GM23248 (cell line): ENCODE measurements around the gene FAM124B. TPM values are rescaled to one million over a fixed set of nuclear protein-coding genes. Genes with fewer than 3 reads are reported as not detected.

Source experiments
- DNase-seq: peaks from one replicate; pipeline ENCODE4 v3.0.0-alpha.2; 2015
- H2AFZ ChIP-seq: fragments of 200-600 bp; sonication (generic); 2 replicates; pipeline ENCODE4 v1.6.1; 2016; ENCODE audit warnings: antibody characterized with exemption
- H3F3A ChIP-seq: fragments of 200-600 bp; sonication (generic); 2 replicates; pipeline ENCODE4 v1.6.1; 2016; ENCODE audit warnings: mild to moderate bottlenecking, antibody characterized with exemption, mixed run types; ENCODE audit not compliant: insufficient read depth
- H3K27ac ChIP-seq: fragments of 200-600 bp; sonication (generic); 2 replicates; pipeline ENCODE4 v1.5.1; 2016; ENCODE audit warnings: mild to moderate bottlenecking
- H3K27me3 ChIP-seq: fragments of 200-600 bp; sonication (generic); replicated peaks from 2 replicates; pipeline ENCODE4 v1.6.1; 2016; ENCODE audit warnings: mild to moderate bottlenecking; ENCODE audit not compliant: insufficient read depth
- H3K36me3 ChIP-seq: fragments of 200-600 bp; sonication (generic); 2 replicates; pipeline ENCODE4 v1.6.1; 2016; ENCODE audit warnings: low read depth, mild to moderate bottlenecking
- H3K4me1 ChIP-seq: fragments of 200-600 bp; sonication (generic); 2 replicates; pipeline ENCODE4 v1.6.1; 2016; ENCODE audit warnings: mild to moderate bottlenecking; ENCODE audit not compliant: insufficient read depth
- H3K4me2 ChIP-seq: fragments of 200-600 bp; sonication (generic); one replicate; pipeline ENCODE4 v1.6.1; 2016; ENCODE audit warnings: mild to moderate bottlenecking; ENCODE audit not compliant: unreplicated experiment
- H3K4me3 ChIP-seq: fragments of 200-600 bp; sonication (generic); 2 replicates; pipeline ENCODE4 v1.5.1; 2016; ENCODE audit warnings: mild to moderate bottlenecking
- H3K79me2 ChIP-seq: fragments of 200-600 bp; sonication (generic); 2 replicates; pipeline ENCODE4 v1.6.1; 2016; ENCODE audit warnings: mild to moderate bottlenecking; ENCODE audit not compliant: insufficient read depth
- H3K9ac ChIP-seq: fragments of 200-600 bp; sonication (generic); 2 replicates; pipeline ENCODE4 v1.6.1; 2016; ENCODE audit warnings: mild to moderate bottlenecking
- H3K9me2 ChIP-seq: fragments of 200-600 bp; sonication (generic); 2 replicates; pipeline ENCODE4 v1.6.1; 2016; ENCODE audit warnings: mixed run types, mild to moderate bottlenecking, moderate library complexity; ENCODE audit not compliant: insufficient read depth
- H3K9me3 ChIP-seq: fragments of 200-600 bp; sonication (generic); one replicate; pipeline ENCODE4 v1.6.1; 2017; ENCODE audit warnings: low read depth
- H4K20me1 ChIP-seq: fragments of 200-600 bp; sonication (generic); 2 replicates; pipeline ENCODE4 v1.6.0; 2016; ENCODE audit not compliant: insufficient read depth
- EZH2 ChIP-seq: fragments of 200-600 bp; sonication (generic); IDR thresholded peaks from 2 replicates; pipeline ENCODE4 v1.6.1; 2018; ENCODE audit warnings: antibody characterized with exemption, mild to moderate bottlenecking; ENCODE audit not compliant: insufficient read depth, poor library complexity, severe bottlenecking
- EZH2phosphoT487 ChIP-seq: fragments of 200-600 bp; sonication (generic); IDR thresholded peaks from 2 replicates; pipeline ENCODE4 v1.6.1; 2018; ENCODE audit warnings: antibody characterized with exemption, moderate library complexity, mild to moderate bottlenecking, low read depth; ENCODE audit not compliant: insufficient read depth
- WGBS, 2 experiments: methylation state at CpG; one replicate each; pipeline ENCODE4 v1.1.6; 2015 to 2017; ENCODE audit warnings: low lambda C conversion rate in 2 of 2, low coverage in 1 of 2; ENCODE audit errors: missing lambda C conversion rate in 2 of 2; 5-methylcytosine and 5-hydroxymethylcytosine counted together
- in situ Hi-C: fragments of 300-500 bp; cut with MboI; formaldehyde crosslinking; loops from 2 replicates; pipeline ENCODE4 v1.15.0; 2020
- polyA plus RNA-seq: library from polyadenylated mRNA; unstranded; fragments of >200 nt; fragmentation: Nextera tagmentation; extraction: Ambion mirVana; gene quantifications from 2 replicates; pipeline ENCODE4 v1.2.1, GENCODE V29; 2016
- total RNA-seq: library from RNA; depleted of rRNA; stranded (reverse); fragments of >200 nt; shearing (Covaris generic); gene quantifications from 2 replicates; pipeline ENCODE4 v1.2.3, GENCODE V29; 2014

Gene FAM124B
- total and polyA plus RNA-seq, 2 experiments from 2014 or later, result not detected

DNA sequence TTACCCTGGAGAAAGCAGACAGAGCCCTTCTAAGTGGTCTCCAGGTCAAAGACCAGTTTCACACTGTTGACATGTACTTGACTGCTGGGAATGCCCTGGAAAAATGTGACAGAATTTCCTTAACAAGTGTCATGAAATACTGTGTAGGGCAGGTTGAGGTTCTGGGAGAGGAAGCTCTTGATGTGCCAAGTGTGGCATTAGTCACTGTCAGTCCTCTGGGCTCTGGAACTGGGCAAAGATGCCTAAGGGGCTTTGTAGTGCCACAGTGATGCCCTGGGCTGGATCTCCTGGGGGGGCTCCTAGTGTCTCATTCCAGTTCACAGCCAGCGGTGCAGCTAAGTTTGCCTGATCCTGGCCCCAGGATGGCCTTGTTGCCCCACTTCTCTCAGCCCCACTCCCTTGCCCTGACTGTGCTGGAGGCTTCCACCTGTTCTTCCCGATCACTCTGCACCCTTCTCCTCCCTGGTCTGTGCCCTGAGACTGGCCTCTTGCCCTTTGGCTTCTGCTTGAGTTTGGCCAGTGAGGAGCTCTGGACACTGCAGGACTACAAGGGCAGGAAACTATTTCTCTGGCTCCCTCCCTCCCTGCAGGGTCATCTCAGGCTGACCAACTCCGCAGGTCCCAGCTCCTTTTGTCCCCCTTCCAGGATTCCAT is 27.0 kb upstream of the FAM124B start:
- in situ Hi-C loops, result no loop called here
- no peak overlapping the region for H2AFZ ChIP-seq
- H3K4me1 ChIP-seq, result no peaks in the 10 kb centered on the region
- H3K79me2 ChIP-seq, result no peaks in the 10 kb centered on the region
- H3K4me2 ChIP-seq, result no peak overlapping the region
- no peak overlapping the region for H3K9ac ChIP-seq
- no peak for TF ChIP-seq EZH2phosphoT487
- no peak for TF ChIP-seq EZH2
- no peak overlapping the region for H3K4me3 ChIP-seq
- H3K27ac ChIP-seq, result no peak overlapping the region
- H3K36me3 ChIP-seq, result no peaks in the 10 kb centered on the region
- DNase-seq, result no peak
- H4K20me1 ChIP-seq, result no peaks in the 10 kb centered on the region
- no peaks in the 10 kb centered on the region for H3K9me2 ChIP-seq
- WGBS, 2 experiments, result 88 to 100% methylated on average over 1 of the region's 3 CpGs
- no peaks in the 10 kb centered on the region for H3K9me3 ChIP-seq
- H3F3A ChIP-seq, result no peaks in the 10 kb centered on the region
- peaks cover 7% of the 10 kb centered on the region; the same call in 1 of the 2 replicates for H3K27me3 ChIP-seq

- no peaks in the 10 kb centered on the region for H3K9me3 ChIP-seq
- H3K9me2 ChIP-seq, result no peaks in the 10 kb centered on the region
- H3K79me2 ChIP-seq, result no peaks in the 10 kb centered on the region
- no peak overlapping the region for H3K4me3 ChIP-seq
- H3K4me1 ChIP-seq, result no peaks in the 10 kb centered on the region
- no peaks in the 10 kb centered on the region for H3F3A ChIP-seq
- H3K36me3 ChIP-seq, result no peaks in the 10 kb centered on the region
- no peaks in the 10 kb centered on the region for H3K27me3 ChIP-seq
- no peak overlapping the region for H3K9ac ChIP-seq
- TF ChIP-seq EZH2, result no peak
- TF ChIP-seq EZH2phosphoT487, result no peak
- no peaks in the 10 kb centered on the region for H4K20me1 ChIP-seq
- in situ Hi-C loops, result no loop called here
- no peak for DNase-seq
- no peak overlapping the region for H2AFZ ChIP-seq
- no peak overlapping the region for H3K27ac ChIP-seq
- WGBS, 2 experiments, result 33 to 34% methylated on average over 4 of the region's 4 CpGs
- H3K4me2 ChIP-seq, result no peak overlapping the region
Measured at GRCh38 chr2:224427471-224427870, 25.6 kb upstream of the FAM124B start.

GRCh38 chr2:224426656-224427055 is 24.7 kb upstream of the FAM124B start:
- no peak for DNase-seq
- Histone ChIP-seq H3K27me3 (no peaks in the 10 kb centered on the region), H3K9me3 (no peaks in the 10 kb centered on the region), H2AFZ (no peak overlapping the region), H3K9ac (no peak overlapping the region), H3K4me1 (no peaks in the 10 kb centered on the region), H4K20me1 (no peaks in the 10 kb centered on the region), H3K27ac (no peak overlapping the region), H3K79me2 (no peaks in the 10 kb centered on the region), H3K9me2 (no peaks in the 10 kb centered on the region), H3F3A (no peaks in the 10 kb centered on the region), H3K36me3 (no peaks in the 10 kb centered on the region), H3K4me3 (no peak overlapping the region), H3K4me2 (no peak overlapping the region)
- in situ Hi-C loops, result no loop called here
- no peak for TF ChIP-seq EZH2phosphoT487
- TF ChIP-seq EZH2, result no peak
- 45 to 49% methylated on average over 3 of the region's 3 CpGs for WGBS, 2 experiments

DNA sequence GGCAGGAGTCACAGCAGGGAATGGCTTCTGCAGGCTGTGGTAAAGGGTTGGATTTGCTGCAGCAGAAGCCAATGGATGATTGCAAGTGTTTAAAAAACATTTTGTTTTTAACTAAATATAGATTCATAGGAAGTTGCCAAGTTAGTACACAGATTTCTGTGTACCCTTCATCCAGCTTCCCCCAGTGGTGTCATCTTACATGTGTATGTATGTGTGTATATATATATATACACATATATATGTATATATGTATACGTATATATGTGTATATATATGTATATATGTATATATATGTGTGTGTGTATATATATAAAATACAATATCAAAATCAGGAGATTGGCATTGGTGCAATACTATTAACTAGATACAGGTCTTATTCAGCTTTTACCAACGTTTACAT is 19.2 kb upstream of the FAM124B start:
- TF ChIP-seq EZH2phosphoT487, result no peak
- no peak for TF ChIP-seq EZH2
- 7 to 14% methylated on average over 2 of the region's 2 CpGs for WGBS, 2 experiments
- H3K4me3 ChIP-seq, result no peak overlapping the region
- DNase-seq, result no peak
- H3F3A ChIP-seq, result no peaks in the 10 kb centered on the region
- H3K9ac ChIP-seq, result no peak overlapping the region
- no peaks in the 10 kb centered on the region for H3K79me2 ChIP-seq
- H3K36me3 ChIP-seq, result no peaks in the 10 kb centered on the region
- H3K27me3 ChIP-seq, result no peaks in the 10 kb centered on the region
- H3K4me1 ChIP-seq, result no peaks in the 10 kb centered on the region
- no peak overlapping the region for H2AFZ ChIP-seq
- no peak overlapping the region for H3K4me2 ChIP-seq
- no peaks in the 10 kb centered on the region for H3K9me2 ChIP-seq
- H3K27ac ChIP-seq, result no peak overlapping the region
- H4K20me1 ChIP-seq, result no peaks in the 10 kb centered on the region
- H3K9me3 ChIP-seq, result no peaks in the 10 kb centered on the region
- in situ Hi-C loops, result no loop called here
